Measurements from ENCODE around the gene PLIN3.
"Not testable (repeated sequence)": the region's sequence is repeated elsewhere in the genome, so short reads cannot be mapped to it uniquely, and the experiment has no call there.

Gene PLIN3

GRCh38 chr19:4873930-4874329, 6.5 kb upstream of the PLIN3 start:
- TF ChIP-seq ZNF274 (IDR thresholded peaks at IDR 0.05; ENCODE audit: low read depth, low read length) = no peak
- no peak overlapping the region for H3K4me3 ChIP-seq (ENCODE audit: low read length)

GRCh38 chr19:4871711-4872110, 4.2 kb upstream of the PLIN3 start:
- no peak for TF ChIP-seq ZNF274 (IDR thresholded peaks at IDR 0.05; ENCODE audit: low read depth, low read length)
- H3K4me3 ChIP-seq (ENCODE audit: low read length) = no peak overlapping the region

- H3K4me3 ChIP-seq (ENCODE audit: low read length) = no peak overlapping the region
These were observed 2.7 kb upstream of the PLIN3 start for GRCh38 chr19:4870025-4870700.

GRCh38 chr19:4868286-4868834, 893 bp upstream of the PLIN3 start:
- no peak for TF ChIP-seq ZNF274 (IDR thresholded peaks at IDR 0.05; ENCODE audit: low read depth, low read length)
- H3K4me3 ChIP-seq (ENCODE audit: low read length) = no peak overlapping the region

More at GRCh38 chr19:4870025-4870700, 2.7 kb upstream of the PLIN3 start:
- TF ChIP-seq ZNF274 (IDR thresholded peaks at IDR 0.05; ENCODE audit: low read depth, low read length) = no peak

GRCh38 chr19:4866595-4867424, 657 bp downstream of the PLIN3 start:
- H3K4me3 ChIP-seq (ENCODE audit: low read length) = peak overlapping the region; percentile 73
- no peak for TF ChIP-seq ZNF274 (IDR thresholded peaks at IDR 0.05; ENCODE audit: low read depth, low read length)

GRCh38 chr19:4861147-4861546, 6.3 kb downstream of the PLIN3 start:
- no peak overlapping the region for H3K4me3 ChIP-seq (ENCODE audit: low read length)
- no peak for TF ChIP-seq ZNF274 (IDR thresholded peaks at IDR 0.05; ENCODE audit: low read depth, low read length)

GRCh38 chr19:4859697-4860096, 7.8 kb downstream of the PLIN3 start:
- no peak overlapping the region for H3K4me3 ChIP-seq (ENCODE audit: low read length)
- no peak for TF ChIP-seq ZNF274 (IDR thresholded peaks at IDR 0.05; ENCODE audit: low read depth, low read length)

GRCh38 chr19:4856468-4856867, 11.0 kb downstream of the PLIN3 start:
- H3K4me3 ChIP-seq (ENCODE audit: low read length) = not testable (repeated sequence)

GRCh38 chr19:4853506-4853905, 14.0 kb downstream of the PLIN3 start:
- H3K4me3 ChIP-seq (ENCODE audit: low read length) = not testable (repeated sequence)

GRCh38 chr19:4852484-4852883, 15.0 kb downstream of the PLIN3 start:
- no peak for TF ChIP-seq ZNF274 (IDR thresholded peaks at IDR 0.05; ENCODE audit: low read depth, low read length)

GRCh38 chr19:4851551-4852290, 15.7 kb downstream of the PLIN3 start:
- no peak for TF ChIP-seq ZNF274 (IDR thresholded peaks at IDR 0.05; ENCODE audit: low read depth, low read length)

More at GRCh38 chr19:4852484-4852883, 15.0 kb downstream of the PLIN3 start:
- H3K4me3 ChIP-seq (ENCODE audit: low read length) = no peak overlapping the region

GRCh38 chr19:4849019-4849418, 18.4 kb downstream of the PLIN3 start:
- H3K4me3 ChIP-seq (ENCODE audit: low read length) = no peak overlapping the region
- no peak for TF ChIP-seq ZNF274 (IDR thresholded peaks at IDR 0.05; ENCODE audit: low read depth, low read length)

More at GRCh38 chr19:4851551-4852290, 15.7 kb downstream of the PLIN3 start:
- no peak overlapping the region for H3K4me3 ChIP-seq (ENCODE audit: low read length)

- no peak for TF ChIP-seq ZNF274 (IDR thresholded peaks at IDR 0.05; ENCODE audit: low read depth, low read length)
- H3K4me3 ChIP-seq (ENCODE audit: low read length) = no peak overlapping the region
These were observed 20.1 kb downstream of the PLIN3 start for GRCh38 chr19:4847190-4847973.

- not testable (repeated sequence) for H3K4me3 ChIP-seq (ENCODE audit: low read length)
These were observed 21.5 kb downstream of the PLIN3 start for GRCh38 chr19:4845975-4846374.

Data from GM08714 (cell line).